Testis (tissue), 3 donors: ENCODE measurements around the gene MRPL36. TPM values are rescaled to one million over a fixed set of nuclear protein-coding genes. Genes with fewer than 3 reads are reported as not detected.

Experiments
- DNase-seq: peaks from one replicate; pipeline ENCODE4 v3.0.0-alpha.2; 2019
- H3K27ac ChIP-seq, 2 donors: fragments of 200-600 bp; sonication (generic); one replicate each; pipeline ENCODE4 v1.5.1; 2019
- H3K27me3 ChIP-seq: fragments of 200-600 bp; sonication (generic); one replicate; pipeline ENCODE4 v1.5.1; 2019
- H3K36me3 ChIP-seq: fragments of 200-600 bp; sonication (generic); one replicate; pipeline ENCODE4 v1.5.1; 2017; ENCODE audit warnings: low read depth; ENCODE audit errors: missing control alignments
- H3K4me1 ChIP-seq: fragments of 200-600 bp; sonication (generic); one replicate; pipeline ENCODE4 v1.5.1; 2019
- H3K4me3 ChIP-seq, 2 donors: fragments of 200-600 bp; sonication (generic); one replicate each; pipeline ENCODE4 v1.5.1; 2017 to 2019
- H3K9me3 ChIP-seq: fragments of 200-600 bp; sonication (generic); one replicate; pipeline ENCODE4 v1.5.1; 2017
- POLR2A ChIP-seq: fragments of 450-650 bp; IDR thresholded peaks from one replicate; pipeline ENCODE4 v1.6.1; 2017; ENCODE audit warnings: antibody characterized with exemption, mild to moderate bottlenecking, moderate library complexity
- WGBS, 2 donors: methylation state at CpG; one replicate each; pipeline ENCODE4 v1.1.5; 2018; 5-methylcytosine and 5-hydroxymethylcytosine counted together
- intact Hi-C: fragments of 100-400 bp; cut with DNase I; formaldehyde crosslinking; loops from one replicate; pipeline ENCODE4 v1.15.1; 2023; ENCODE audit warnings: low total_unique reads
- polyA plus RNA-seq: library from polyadenylated mRNA; stranded (reverse); fragments of 350-450 nt; fragmentation: Illumina TruSeq; extraction: RNeasy Lipid Tissue Mini Kit (QIAGEN cat#74804); gene quantifications from one replicate; pipeline ENCODE4 v1.2.3, GENCODE V29; 2014; ENCODE audit warnings: low read depth, low replicate concordance; ENCODE audit not compliant: insufficient read depth
- total RNA-seq, 2 donors: library from RNA; depleted of rRNA; stranded (reverse); fragments of >200 nt; gene quantifications; one replicate each; pipeline ENCODE4 v1.2.3, GENCODE V29; 2016
- TF ChIP-seq, protein P1 (sequence below), 3 experiments: fragments of 450-650 bp in 2 of 3; fragments of 200-600 bp in 1 of 3; sonication (generic) in 1 of 3; IDR thresholded peaks; one replicate each; pipeline ENCODE4 v1.5.1; 2016 to 2019; ENCODE audit warnings: antibody characterized with exemption in 3 of 3, mild to moderate bottlenecking in 2 of 3, moderate library complexity in 1 of 3

MRPL36 gene
- total and polyA plus RNA-seq, 3 donors from 2014 or later = 60.8 to 164 (median 101) TPM

DNA sequence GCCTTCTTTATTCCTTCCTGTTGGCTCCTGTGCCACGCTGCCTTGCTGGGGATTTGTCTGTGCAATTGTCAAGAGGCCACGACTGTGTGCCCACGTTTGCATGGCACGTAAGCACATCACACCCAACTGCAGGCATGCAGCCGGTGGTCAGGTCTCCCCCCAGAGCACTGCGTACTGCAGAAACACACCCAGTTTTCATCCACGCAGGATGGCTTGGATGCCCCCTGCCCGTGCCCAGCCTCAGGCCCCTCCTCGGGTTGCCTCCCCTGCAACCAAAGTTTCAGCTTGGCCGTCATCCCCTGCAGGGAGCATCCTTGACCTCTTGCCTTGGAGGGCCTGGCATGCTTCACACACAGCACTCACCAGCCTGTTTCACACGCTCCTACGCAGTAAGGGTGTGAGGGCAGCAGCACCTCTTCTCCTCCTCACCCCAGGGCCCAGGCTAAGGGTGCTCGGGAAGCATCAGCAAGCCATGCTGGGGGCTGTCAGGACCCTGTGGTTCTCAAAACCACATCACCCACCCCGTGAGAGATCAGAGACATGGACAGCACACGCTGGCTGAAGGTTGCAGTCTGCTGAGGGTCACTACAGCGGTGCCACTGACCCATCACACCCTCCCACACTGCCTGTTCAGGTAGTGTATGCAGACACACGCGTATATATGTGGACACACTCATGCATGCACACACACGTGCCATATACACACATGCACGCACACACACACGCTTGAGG lies 3.1 kb downstream of the MRPL36 start:
- Histone ChIP-seq H3K4me1 (peaks cover 6% of the 10 kb centered on the region), H3K36me3 (no peaks in the 10 kb centered on the region), H3K4me3 (no peak overlapping the region), H3K9me3 (no peaks in the 10 kb centered on the region), H3K27ac (no peak overlapping the region), H3K27me3 (no peaks in the 10 kb centered on the region)
- DNase-seq = no peak
- TF ChIP-seq, protein P1, sequence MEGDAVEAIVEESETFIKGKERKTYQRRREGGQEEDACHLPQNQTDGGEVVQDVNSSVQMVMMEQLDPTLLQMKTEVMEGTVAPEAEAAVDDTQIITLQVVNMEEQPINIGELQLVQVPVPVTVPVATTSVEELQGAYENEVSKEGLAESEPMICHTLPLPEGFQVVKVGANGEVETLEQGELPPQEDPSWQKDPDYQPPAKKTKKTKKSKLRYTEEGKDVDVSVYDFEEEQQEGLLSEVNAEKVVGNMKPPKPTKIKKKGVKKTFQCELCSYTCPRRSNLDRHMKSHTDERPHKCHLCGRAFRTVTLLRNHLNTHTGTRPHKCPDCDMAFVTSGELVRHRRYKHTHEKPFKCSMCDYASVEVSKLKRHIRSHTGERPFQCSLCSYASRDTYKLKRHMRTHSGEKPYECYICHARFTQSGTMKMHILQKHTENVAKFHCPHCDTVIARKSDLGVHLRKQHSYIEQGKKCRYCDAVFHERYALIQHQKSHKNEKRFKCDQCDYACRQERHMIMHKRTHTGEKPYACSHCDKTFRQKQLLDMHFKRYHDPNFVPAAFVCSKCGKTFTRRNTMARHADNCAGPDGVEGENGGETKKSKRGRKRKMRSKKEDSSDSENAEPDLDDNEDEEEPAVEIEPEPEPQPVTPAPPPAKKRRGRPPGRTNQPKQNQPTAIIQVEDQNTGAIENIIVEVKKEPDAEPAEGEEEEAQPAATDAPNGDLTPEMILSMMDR (IDR thresholded peaks at IDR 0.05) = no peak
- TF ChIP-seq POLR2A = no peak
- WGBS, 2 donors = 86 to 89% methylated on average over 17 to 21 of the region's 21 CpGs
- intact Hi-C loops = no loop called here

DNA sequence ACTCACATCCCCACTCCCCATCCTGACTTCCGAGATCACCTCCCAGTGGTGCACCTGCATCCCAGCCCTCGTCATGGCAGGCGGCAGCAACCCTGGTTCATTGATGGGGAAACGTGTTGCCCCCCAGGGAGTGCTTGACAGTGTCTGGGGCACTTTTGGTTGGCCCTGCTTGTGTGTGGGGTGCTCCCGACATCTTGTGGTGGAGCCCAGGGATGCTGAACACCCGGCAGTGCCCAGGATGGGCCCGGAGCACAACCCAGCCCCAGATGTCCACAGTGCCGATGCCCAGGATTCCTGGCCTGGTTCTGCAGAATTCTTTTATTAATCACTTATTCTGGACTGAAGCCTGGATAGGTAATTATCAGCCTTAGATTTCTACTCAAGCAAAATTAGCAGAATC lies 3.7 kb downstream of the MRPL36 start:
- H3K9me3 ChIP-seq = no peaks in the 10 kb centered on the region
- H3K27ac ChIP-seq = no peak overlapping the region
- intact Hi-C loops = no loop called here
- 86 to 87% methylated on average over 7 to 8 of the region's 8 CpGs for WGBS, 2 donors
- peaks cover 6% of the 10 kb centered on the region for H3K4me1 ChIP-seq
- no peak for TF ChIP-seq POLR2A
- TF ChIP-seq, protein P1 (IDR thresholded peaks at IDR 0.05) = no peak
- H3K4me3 ChIP-seq = no peak overlapping the region
- no peaks in the 10 kb centered on the region for H3K36me3 ChIP-seq
- no peak for DNase-seq
- H3K27me3 ChIP-seq = no peaks in the 10 kb centered on the region

DNA sequence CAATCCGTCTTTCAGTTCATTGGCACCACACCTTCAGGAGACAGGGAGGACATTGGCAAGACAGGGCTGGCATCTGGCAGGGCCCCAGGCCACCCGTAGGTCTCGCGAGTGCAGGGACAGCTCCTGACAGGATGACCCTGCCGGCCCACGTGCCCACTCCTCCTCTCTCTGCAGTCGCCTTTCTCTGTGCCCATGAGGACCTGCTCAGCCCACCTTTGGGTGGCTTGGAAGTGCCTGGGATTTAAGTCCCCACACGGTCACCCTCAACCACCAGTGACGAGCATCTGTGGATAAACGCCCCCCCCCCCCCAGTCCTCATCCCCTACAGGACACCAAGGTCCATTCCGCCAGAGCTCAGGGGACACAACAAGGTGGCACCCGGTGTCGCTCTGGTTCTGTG lies 4.1 kb downstream of the MRPL36 start:
- no peaks in the 10 kb centered on the region for H3K27me3 ChIP-seq
- WGBS, 2 donors = 81 to 87% methylated on average over 10 to 13 of the region's 13 CpGs
- H3K4me1 ChIP-seq = peaks cover 6% of the 10 kb centered on the region
- no peak overlapping the region for H3K27ac ChIP-seq
- H3K4me3 ChIP-seq = no peak overlapping the region
- TF ChIP-seq, protein P1 (IDR thresholded peaks at IDR 0.05) = no peak
- TF ChIP-seq POLR2A = no peak
- H3K9me3 ChIP-seq = no peaks in the 10 kb centered on the region
- DNase-seq = no peak
- no peaks in the 10 kb centered on the region for H3K36me3 ChIP-seq
- intact Hi-C loops = no loop called here

DNA sequence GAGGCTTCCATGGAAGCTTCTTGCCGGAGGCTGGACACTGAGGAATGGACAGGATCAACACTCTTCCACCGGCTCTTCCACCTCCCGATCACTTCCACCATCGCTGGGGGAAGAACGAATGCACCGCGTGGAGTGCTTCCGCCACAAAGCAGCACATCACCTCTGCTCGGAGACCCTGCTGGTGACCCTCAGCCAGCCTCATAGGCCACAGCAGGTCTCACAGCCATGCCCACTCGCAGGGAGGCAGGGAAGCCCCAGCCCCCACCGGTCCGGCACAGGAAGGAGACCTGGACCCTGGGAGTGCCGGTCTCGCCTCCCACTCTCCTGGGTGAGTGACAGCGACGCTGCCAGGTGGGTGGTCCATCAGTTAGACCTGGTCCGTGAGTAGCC lies 4.7 kb downstream of the MRPL36 start:
- intact Hi-C loops = no loop called here
- Histone ChIP-seq H3K36me3 (no peaks in the 10 kb centered on the region), H3K4me3 (no peak overlapping the region), H3K9me3 (no peaks in the 10 kb centered on the region), H3K4me1 (peaks cover 6% of the 10 kb centered on the region), H3K27me3 (no peaks in the 10 kb centered on the region), H3K27ac (no peak overlapping the region)
- WGBS, 2 donors = 85 to 89% methylated on average over 12 to 17 of the region's 17 CpGs
- no peak for TF ChIP-seq POLR2A
- TF ChIP-seq, protein P1 (IDR thresholded peaks at IDR 0.05) = no peak
- DNase-seq = no peak
